HUDEP-2 (cell line): Measurements from ENCODE around the gene TRIM60.
"Not testable (repeated sequence)": the region's sequence is repeated elsewhere in the genome, so short reads cannot be mapped to it uniquely, and the experiment has no call there.

Experiments
- DNase-seq, 76 experiments: peaks; one replicate each; lab custom pipeline; 2025; ENCODE audit not compliant: unreplicated experiment in 76 of 76; lab: John Stamatoyannopoulos, UW

Gene TRIM60

GRCh38 chr4:165052627-165053026 is 20.8 kb downstream of the TRIM60 start:
- DNase-seq, result no peak

- DNase-seq, result no peak
Observed at GRCh38 chr4:165053645-165054044, 21.8 kb downstream of the TRIM60 start, which contains the start of gene TRIM75. TSS of gene TRIM75 (plus strand) at chr4:165053866. CDS start at chr4:165059148, 5,282 bp downstream.

GRCh38 chr4:165055601-165056000 is 23.8 kb downstream of the TRIM60 start:
- no peak for DNase-seq

GRCh38 chr4:165058666-165059065 is 26.9 kb downstream of the TRIM60 start:
- no peak for DNase-seq

GRCh38 chr4:165059386-165059785 is 27.6 kb downstream of the TRIM60 start:
- DNase-seq, result no peak

GRCh38 chr4:165060938-165061337 is 29.1 kb downstream of the TRIM60 start:
- no peak for DNase-seq

- no peak for DNase-seq
Observed at GRCh38 chr4:165070560-165070959, 38.8 kb downstream of the TRIM60 start.

- not testable (repeated sequence) for DNase-seq
Observed at GRCh38 chr4:165073346-165073745, 41.5 kb downstream of the TRIM60 start.

GRCh38 chr4:165077034-165077578 is 45.3 kb downstream of the TRIM60 start:
- DNase-seq, result no peak

GRCh38 chr4:165079476-165079875 is 47.7 kb downstream of the TRIM60 start:
- peak in 48 of 76 experiments; percentile 0 to 68 (median 19) for DNase-seq

GRCh38 chr4:165084787-165085186 is 53.0 kb downstream of the TRIM60 start:
- DNase-seq, result not testable (repeated sequence)

GRCh38 chr4:165085946-165086345 is 54.1 kb downstream of the TRIM60 start:
- DNase-seq, result no peak

- DNase-seq, result no peak
Observed at GRCh38 chr4:165088366-165088765, 56.6 kb downstream of the TRIM60 start.
